ENCODE results near the gene NSG1. TPM values are rescaled to one million over a fixed set of nuclear protein-coding genes. Genes with fewer than 3 reads are reported as not detected.

NSG1 gene
- total RNA-seq, 6 donors from 2014 or later = 0.29 to 3.8 (median 1.3) TPM; not detected in 1

- peak in 1 of 2 donors; percentile 56 for DNase-seq
- ATAC-seq (ENCODE audit: low FRiP score in 2 of 2) = no peak
- no peak overlapping the region for H3K27ac ChIP-seq
- TF ChIP-seq POLR2A (IDR thresholded peaks at IDR 0.05) (no peak), CTCF (IDR thresholded peaks at IDR 0.05) (no peak), EP300 (IDR thresholded peaks at IDR 0.05) (no peak), POLR2AphosphoS5 (IDR thresholded peaks at IDR 0.05) (no peak)
- WGBS, 2 donors = 3% methylated on average over 23 of the region's 38 CpGs; no CpG with 5 or more reads in 1 of the 2 donors
- H3K4me3 ChIP-seq = peak overlapping the region in 2 of 4 donors; percentile 38 to 54
- no peaks in the 10 kb centered on the region for H3K9me3 ChIP-seq
- peaks cover 25 to 35% (median 27%) of the 10 kb centered on the region in 4 donors for H3K4me1 ChIP-seq
- no peaks in the 10 kb centered on the region for H3K36me3 ChIP-seq
- H3K27me3 ChIP-seq = peaks cover 0 to 41% (median 16%) of the 10 kb centered on the region in 4 donors
Observed at GRCh38 chr4:4385729-4386295, 1.1 kb upstream of the NSG1 start.

- 2 to 4% methylated on average over 11 to 32 of the region's 36 CpGs for WGBS, 2 donors
- peaks cover 25 to 35% (median 27%) of the 10 kb centered on the region in 4 donors for H3K4me1 ChIP-seq
- H3K27me3 ChIP-seq = peaks cover 0 to 41% (median 16%) of the 10 kb centered on the region in 4 donors
- H3K27ac ChIP-seq = no peak overlapping the region
- H3K9me3 ChIP-seq = no peaks in the 10 kb centered on the region
- peak in 1 of 2 donors; percentile 83 for DNase-seq
- ATAC-seq (ENCODE audit: low FRiP score in 2 of 2) = no peak
- H3K4me3 ChIP-seq = peak overlapping the region in 3 of 4 donors; percentile 38 to 54 (median 42)
- no peaks in the 10 kb centered on the region for H3K36me3 ChIP-seq
- TF ChIP-seq EP300 (IDR thresholded peaks at IDR 0.05) (no peak), POLR2AphosphoS5 (IDR thresholded peaks at IDR 0.05) (no peak), POLR2A (IDR thresholded peaks at IDR 0.05) (no peak), CTCF (IDR thresholded peaks at IDR 0.05) (no peak)
Observed at GRCh38 chr4:4386296-4386735, 586 bp upstream of the NSG1 start.

- Histone ChIP-seq H3K27me3 (peaks cover 0 to 41% (median 16%) of the 10 kb centered on the region in 4 donors), H3K4me1 (peaks cover 25 to 35% (median 27%) of the 10 kb centered on the region in 4 donors), H3K9me3 (no peaks in the 10 kb centered on the region), H3K27ac (no peak overlapping the region), H3K36me3 (no peaks in the 10 kb centered on the region), H3K4me3 (peak overlapping the region in 3 of 4 donors; percentile 38 to 54 (median 42))
- ATAC-seq (ENCODE audit: low FRiP score in 2 of 2) = no peak
- DNase-seq = peak in 1 of 2 donors; percentile 66
- no peak for TF ChIP-seq CTCF (IDR thresholded peaks at IDR 0.05)
- no peak for TF ChIP-seq POLR2AphosphoS5 (IDR thresholded peaks at IDR 0.05)
- no peak for TF ChIP-seq POLR2A (IDR thresholded peaks at IDR 0.05)
- TF ChIP-seq EP300 (IDR thresholded peaks at IDR 0.05) = no peak
- WGBS, 2 donors = 3 to 8% methylated on average over 5 to 29 of the region's 62 CpGs
Observed at GRCh38 chr4:4387531-4388310, 819 bp downstream of the NSG1 start.

GRCh38 chr4:4388311-4388790, 1.4 kb downstream of the NSG1 start:
- Histone ChIP-seq H3K4me1 (peaks cover 25 to 35% (median 27%) of the 10 kb centered on the region in 4 donors), H3K27ac (no peak overlapping the region), H3K27me3 (peaks cover 0 to 41% (median 16%) of the 10 kb centered on the region in 4 donors), H3K36me3 (no peaks in the 10 kb centered on the region), H3K9me3 (no peaks in the 10 kb centered on the region), H3K4me3 (peak overlapping the region in 1 of 4 donors; percentile 54)
- TF ChIP-seq POLR2A (IDR thresholded peaks at IDR 0.05) = no peak
- no peak for TF ChIP-seq EP300 (IDR thresholded peaks at IDR 0.05)
- TF ChIP-seq CTCF (IDR thresholded peaks at IDR 0.05) = no peak
- TF ChIP-seq POLR2AphosphoS5 (IDR thresholded peaks at IDR 0.05) = no peak
- ATAC-seq (ENCODE audit: low FRiP score in 2 of 2) = no peak
- DNase-seq = no peak
- 10 to 27% methylated on average over 8 of the region's 8 CpGs for WGBS, 2 donors

All from upper lobe of left lung (tissue), 6 donors.